Measurements from ENCODE around the gene DGCR6L. TPM values are rescaled to one million over a fixed set of nuclear protein-coding genes. Genes with fewer than 3 reads are reported as not detected.
"Not testable (repeated sequence)": the region's sequence is repeated elsewhere in the genome, so short reads cannot be mapped to it uniquely, and the experiment has no call there.

Gene DGCR6L
- polyA plus RNA-seq, 2 donors = 43.9 to 44.7 TPM

DNA sequence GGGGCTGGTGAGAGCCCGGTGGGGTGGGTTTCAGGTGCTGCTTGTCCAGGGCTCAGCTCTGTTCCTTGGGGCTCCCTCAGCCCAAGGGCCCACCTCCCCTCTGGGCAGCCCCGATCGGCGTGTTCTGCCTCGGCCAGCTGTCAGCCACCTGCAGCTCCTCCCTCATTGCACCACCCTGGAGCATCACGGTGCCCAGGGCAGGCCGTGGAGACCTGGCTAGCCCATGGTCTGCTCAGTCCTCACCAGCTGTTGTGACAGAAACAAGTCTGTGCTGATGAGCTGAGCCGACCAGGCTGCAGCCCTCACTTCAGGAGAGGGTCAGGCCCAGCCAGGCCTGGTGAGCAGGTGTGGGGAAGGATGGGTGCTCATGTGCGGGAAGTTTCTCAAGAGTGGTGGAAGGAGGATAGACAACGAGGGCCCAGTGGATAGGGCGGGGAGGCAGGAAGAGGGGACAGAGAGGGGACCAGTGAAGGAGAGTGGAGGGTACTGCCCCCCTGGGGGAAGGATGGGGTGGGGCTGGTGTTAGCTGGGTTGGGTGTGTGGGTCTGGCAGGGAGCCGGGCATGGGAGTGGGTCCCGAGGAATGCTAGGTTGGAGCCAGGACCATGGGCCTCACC is 35.3 kb downstream of the DGCR6L start:
- 77 to 79% methylated on average over 13 of the region's 13 CpGs for WGBS, 2 donors
- Histone ChIP-seq H3K9me3 (ENCODE audit: control insufficient read depth in 2 of 2, insufficient read depth in 1 of 2, low read depth in 1 of 2, low read length in 1 of 2) (no peaks in the 10 kb centered on the region), H3K27ac (ENCODE audit: low read depth in 2 of 2, low read length in 1 of 2) (no peak overlapping the region)

DNA sequence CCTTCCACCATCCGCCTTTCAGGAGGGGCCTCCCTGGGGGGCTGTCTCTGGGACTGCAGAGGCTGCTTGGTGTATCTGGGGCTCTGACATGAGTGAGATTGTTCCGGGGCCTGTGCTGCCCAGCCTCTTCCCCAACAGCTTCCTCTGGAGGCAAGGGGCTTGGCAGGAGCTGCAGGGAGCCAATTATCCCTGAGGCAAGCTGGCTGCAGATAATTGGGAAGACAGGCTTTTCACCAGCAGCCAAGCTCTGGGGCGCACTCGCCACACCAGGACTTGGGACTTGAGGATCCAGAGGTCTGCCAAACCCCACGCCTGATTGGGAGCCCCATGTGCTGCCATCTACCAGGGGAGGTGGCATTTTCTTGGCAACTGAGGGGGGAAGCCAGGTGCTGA is 36.2 kb downstream of the DGCR6L start:
- Histone ChIP-seq H3K9me3 (ENCODE audit: control insufficient read depth in 2 of 2, insufficient read depth in 1 of 2, low read depth in 1 of 2, low read length in 1 of 2) (no peaks in the 10 kb centered on the region), H3K4me1 (ENCODE audit: control insufficient read depth in 2 of 2, insufficient read depth in 2 of 2, low read length in 1 of 2) (no peaks in the 10 kb centered on the region), H3K27ac (ENCODE audit: low read depth in 2 of 2, low read length in 1 of 2) (no peak overlapping the region), H3K36me3 (ENCODE audit: control insufficient read depth in 2 of 2, insufficient read depth in 2 of 2, low read length in 1 of 2) (no peaks in the 10 kb centered on the region), H3K27me3 (ENCODE audit: control insufficient read depth in 1 of 2, insufficient read depth in 2 of 2, low read length in 2 of 2) (no peaks in the 10 kb centered on the region), H3K4me3 (ENCODE audit: low read depth in 1 of 2, low read length in 2 of 2) (no peak overlapping the region)
- WGBS, 2 donors = 48 to 58% methylated on average over 5 of the region's 5 CpGs

More for the DNA sequence above, 35.3 kb downstream of the DGCR6L start:
- H3K27me3 ChIP-seq (ENCODE audit: control insufficient read depth in 1 of 2, insufficient read depth in 2 of 2, low read length in 2 of 2) = no peaks in the 10 kb centered on the region
- no peaks in the 10 kb centered on the region for H3K36me3 ChIP-seq (ENCODE audit: control insufficient read depth in 2 of 2, insufficient read depth in 2 of 2, low read length in 1 of 2)
- H3K4me3 ChIP-seq (ENCODE audit: low read depth in 1 of 2, low read length in 2 of 2) = no peak overlapping the region
- no peaks in the 10 kb centered on the region for H3K4me1 ChIP-seq (ENCODE audit: control insufficient read depth in 2 of 2, insufficient read depth in 2 of 2, low read length in 1 of 2)

DNA sequence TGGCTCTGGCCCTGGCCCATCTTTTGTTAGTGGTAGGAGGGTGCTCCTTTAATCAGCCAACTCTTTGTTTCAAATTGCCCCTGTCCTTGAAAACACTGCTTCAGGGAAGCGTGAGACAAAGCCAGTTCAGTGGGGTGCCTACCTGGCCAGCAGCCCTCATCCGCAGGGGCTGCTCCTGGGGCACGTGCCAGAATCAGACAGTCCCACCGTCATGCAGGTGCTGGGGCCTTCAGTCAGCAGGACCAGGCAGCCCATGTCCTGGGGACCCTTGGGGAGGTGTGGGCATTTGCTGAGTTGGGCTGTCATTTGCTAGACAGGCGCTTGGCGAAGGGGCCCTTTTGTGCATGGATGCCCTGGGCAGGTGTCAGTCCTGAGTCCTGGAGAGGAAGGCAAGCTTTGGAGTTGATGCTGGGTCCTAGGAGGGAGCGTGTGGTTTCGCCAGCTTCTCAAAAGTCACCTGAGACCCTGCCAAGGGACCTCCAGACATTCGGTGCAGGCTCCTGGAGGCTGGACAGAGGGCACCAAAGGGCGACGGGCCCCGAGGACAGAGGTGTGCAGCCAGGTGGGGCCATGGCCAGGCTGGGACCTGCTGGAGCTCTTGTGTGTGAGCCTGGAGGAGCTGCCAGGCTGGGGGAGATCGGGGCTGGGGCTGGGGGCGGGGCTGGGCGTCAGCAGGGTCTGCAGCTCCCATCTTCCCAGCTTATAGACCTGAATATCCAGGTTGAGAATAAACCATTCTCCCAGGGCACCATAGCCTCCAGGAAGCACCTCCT is 36.8 kb downstream of the DGCR6L start:
- Histone ChIP-seq H3K4me3 (ENCODE audit: low read depth in 1 of 2, low read length in 2 of 2) (no peak overlapping the region), H3K4me1 (ENCODE audit: control insufficient read depth in 2 of 2, insufficient read depth in 2 of 2, low read length in 1 of 2) (no peaks in the 10 kb centered on the region), H3K27me3 (ENCODE audit: control insufficient read depth in 1 of 2, insufficient read depth in 2 of 2, low read length in 2 of 2) (no peaks in the 10 kb centered on the region), H3K27ac (ENCODE audit: low read depth in 2 of 2, low read length in 1 of 2) (no peak overlapping the region), H3K9me3 (ENCODE audit: control insufficient read depth in 2 of 2, insufficient read depth in 1 of 2, low read depth in 1 of 2, low read length in 1 of 2) (no peaks in the 10 kb centered on the region), H3K36me3 (ENCODE audit: control insufficient read depth in 2 of 2, insufficient read depth in 2 of 2, low read length in 1 of 2) (no peaks in the 10 kb centered on the region)
- WGBS, 2 donors = 73 to 75% methylated on average over 15 of the region's 15 CpGs

DNA sequence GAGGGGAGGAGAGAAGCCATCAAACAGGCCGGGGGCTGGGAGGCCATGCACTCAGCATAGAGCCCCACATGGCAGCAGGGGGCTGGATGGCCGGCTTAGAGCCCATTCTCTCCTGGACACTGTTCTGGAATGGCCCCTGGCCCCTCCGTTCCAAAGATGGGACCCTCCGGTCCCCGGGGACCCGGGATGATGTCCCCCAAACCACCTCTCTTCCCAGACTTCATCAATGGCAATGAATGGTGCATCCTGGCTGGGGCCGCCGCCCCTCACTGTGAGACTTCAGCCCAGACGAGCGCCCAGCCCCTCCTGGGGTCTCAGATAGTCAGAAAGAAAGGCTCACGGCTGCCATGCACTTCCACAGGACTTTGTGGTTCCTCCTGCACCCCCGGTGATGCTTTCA is 38.0 kb downstream of the DGCR6L start:
- no peak overlapping the region for H3K4me3 ChIP-seq (ENCODE audit: low read depth in 1 of 2, low read length in 2 of 2)
- WGBS, 2 donors = 78 to 81% methylated on average over 12 of the region's 12 CpGs
- no peaks in the 10 kb centered on the region for H3K9me3 ChIP-seq (ENCODE audit: control insufficient read depth in 2 of 2, insufficient read depth in 1 of 2, low read depth in 1 of 2, low read length in 1 of 2)
- H3K4me1 ChIP-seq (ENCODE audit: control insufficient read depth in 2 of 2, insufficient read depth in 2 of 2, low read length in 1 of 2) = no peaks in the 10 kb centered on the region
- H3K27me3 ChIP-seq (ENCODE audit: control insufficient read depth in 1 of 2, insufficient read depth in 2 of 2, low read length in 2 of 2) = no peaks in the 10 kb centered on the region
- H3K36me3 ChIP-seq (ENCODE audit: control insufficient read depth in 2 of 2, insufficient read depth in 2 of 2, low read length in 1 of 2) = no peaks in the 10 kb centered on the region
- no peak overlapping the region for H3K27ac ChIP-seq (ENCODE audit: low read depth in 2 of 2, low read length in 1 of 2)

DNA sequence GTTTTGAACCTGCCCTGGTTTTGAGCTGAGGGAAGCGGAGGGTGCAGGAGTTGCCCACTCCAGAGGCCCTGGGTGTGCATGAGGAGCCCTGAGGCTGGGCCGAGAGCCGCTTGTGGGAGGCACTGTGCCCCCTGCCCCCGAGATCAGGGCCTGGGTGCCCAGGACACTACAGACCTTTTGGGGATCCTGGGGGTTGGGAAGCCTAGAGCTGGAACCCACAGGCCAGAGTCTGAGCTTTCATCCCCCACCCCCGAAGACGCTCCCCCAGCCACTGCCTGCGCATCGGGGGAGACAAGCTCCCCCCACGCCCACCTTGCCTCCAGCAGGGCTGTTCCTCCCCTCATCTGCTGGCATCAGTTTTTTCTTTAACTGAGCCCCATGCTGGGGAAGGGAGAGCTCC is 38.4 kb downstream of the DGCR6L start:
- H3K36me3 ChIP-seq (ENCODE audit: control insufficient read depth in 2 of 2, insufficient read depth in 2 of 2, low read length in 1 of 2); H3K4me3 ChIP-seq (ENCODE audit: low read depth in 1 of 2, low read length in 2 of 2); H3K4me1 ChIP-seq (ENCODE audit: control insufficient read depth in 2 of 2, insufficient read depth in 2 of 2, low read length in 1 of 2); H3K27ac ChIP-seq (ENCODE audit: low read depth in 2 of 2, low read length in 1 of 2); H3K27me3 ChIP-seq (ENCODE audit: control insufficient read depth in 1 of 2, insufficient read depth in 2 of 2, low read length in 2 of 2); H3K9me3 ChIP-seq (ENCODE audit: control insufficient read depth in 2 of 2, insufficient read depth in 1 of 2, low read depth in 1 of 2, low read length in 1 of 2): not testable (repeated sequence)
- WGBS, 2 donors = 76 to 82% methylated on average over 4 to 9 of the region's 9 CpGs

DNA sequence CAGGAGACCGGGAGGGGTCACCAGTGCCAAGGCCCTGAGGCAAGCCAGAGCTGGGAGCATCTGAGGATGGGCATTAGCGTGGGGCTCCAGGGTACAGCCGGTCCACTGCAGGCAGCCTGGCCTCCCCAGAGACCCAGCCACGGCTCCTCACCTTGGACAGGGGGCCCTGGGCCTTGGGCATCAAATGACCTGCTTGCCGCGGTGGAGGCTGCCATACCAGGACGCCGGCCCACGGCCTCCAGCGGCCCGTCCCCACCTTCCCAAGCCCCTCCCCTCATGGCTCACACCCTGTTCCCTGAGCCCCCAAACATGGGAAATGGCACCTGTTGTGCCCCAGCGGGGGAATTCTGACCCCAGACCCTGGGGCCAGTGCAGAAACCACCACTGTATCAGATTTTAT is 39.0 kb downstream of the DGCR6L start:
- Histone ChIP-seq H3K9me3 (ENCODE audit: control insufficient read depth in 2 of 2, insufficient read depth in 1 of 2, low read depth in 1 of 2, low read length in 1 of 2) (no peaks in the 10 kb centered on the region), H3K4me3 (ENCODE audit: low read depth in 1 of 2, low read length in 2 of 2) (no peak overlapping the region), H3K27ac (ENCODE audit: low read depth in 2 of 2, low read length in 1 of 2) (no peak overlapping the region), H3K4me1 (ENCODE audit: control insufficient read depth in 2 of 2, insufficient read depth in 2 of 2, low read length in 1 of 2) (no peaks in the 10 kb centered on the region), H3K36me3 (ENCODE audit: control insufficient read depth in 2 of 2, insufficient read depth in 2 of 2, low read length in 1 of 2) (no peaks in the 10 kb centered on the region), H3K27me3 (ENCODE audit: control insufficient read depth in 1 of 2, insufficient read depth in 2 of 2, low read length in 2 of 2) (no peaks in the 10 kb centered on the region)
- 65% methylated on average over 10 to 12 of the region's 12 CpGs for WGBS, 2 donors

DNA sequence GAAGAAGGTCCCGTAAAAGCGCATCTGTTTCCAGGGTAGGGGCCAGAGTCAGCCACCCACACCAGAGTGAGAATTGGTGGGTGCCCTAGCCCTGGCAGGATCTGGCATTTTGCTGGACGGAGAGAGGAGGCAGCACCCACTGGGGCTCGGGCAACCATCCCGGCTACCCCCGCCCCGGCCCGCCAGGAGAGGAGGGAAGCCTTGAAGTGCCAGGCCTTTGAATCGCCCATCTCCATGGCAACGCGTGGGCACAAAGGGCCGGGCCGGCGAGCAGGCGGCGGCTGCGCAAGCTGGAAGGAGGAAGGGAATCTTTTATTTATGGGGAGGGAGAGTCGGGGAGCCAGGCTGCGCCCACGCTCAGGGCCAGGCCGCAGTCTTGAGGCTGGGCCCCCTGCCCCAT is 39.7 kb downstream of the DGCR6L start:
- not testable (repeated sequence) for H3K9me3 ChIP-seq (ENCODE audit: control insufficient read depth in 2 of 2, insufficient read depth in 1 of 2, low read depth in 1 of 2, low read length in 1 of 2); H3K4me3 ChIP-seq (ENCODE audit: low read depth in 1 of 2, low read length in 2 of 2); H3K4me1 ChIP-seq (ENCODE audit: control insufficient read depth in 2 of 2, insufficient read depth in 2 of 2, low read length in 1 of 2); H3K36me3 ChIP-seq (ENCODE audit: control insufficient read depth in 2 of 2, insufficient read depth in 2 of 2, low read length in 1 of 2); H3K27ac ChIP-seq (ENCODE audit: low read depth in 2 of 2, low read length in 1 of 2); H3K27me3 ChIP-seq (ENCODE audit: control insufficient read depth in 1 of 2, insufficient read depth in 2 of 2, low read length in 2 of 2)
- WGBS, 2 donors = 62 to 75% methylated on average over 12 to 18 of the region's 21 CpGs

DNA sequence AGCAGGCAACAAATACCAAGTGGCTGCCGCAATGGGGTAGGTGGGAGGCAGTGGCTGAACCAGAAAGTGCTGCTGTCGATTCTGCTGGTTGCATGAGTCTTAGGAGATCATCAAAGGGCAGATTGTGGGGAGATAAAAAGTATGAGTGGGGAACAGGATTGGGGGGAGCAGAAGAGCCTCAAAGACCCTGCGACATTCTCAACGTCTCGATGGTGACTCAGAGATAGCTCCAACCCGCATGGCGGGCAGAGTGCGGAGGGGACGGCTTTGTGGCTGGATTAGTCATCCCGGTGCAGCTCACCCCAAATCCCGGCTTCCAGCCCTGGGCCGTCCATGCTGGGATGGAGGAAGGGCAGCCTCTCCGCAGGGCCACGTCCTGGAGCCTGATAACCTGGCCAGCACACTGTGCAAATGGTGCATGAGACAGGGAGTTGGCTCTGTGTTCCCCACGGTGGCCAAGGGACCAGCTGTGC is 40.2 kb downstream of the DGCR6L start:
- H3K4me3 ChIP-seq (ENCODE audit: low read depth in 1 of 2, low read length in 2 of 2) = no peak overlapping the region
- H3K9me3 ChIP-seq (ENCODE audit: control insufficient read depth in 2 of 2, insufficient read depth in 1 of 2, low read depth in 1 of 2, low read length in 1 of 2) = no peaks in the 10 kb centered on the region
- H3K27ac ChIP-seq (ENCODE audit: low read depth in 2 of 2, low read length in 1 of 2) = no peak overlapping the region
- no peaks in the 10 kb centered on the region for H3K27me3 ChIP-seq (ENCODE audit: control insufficient read depth in 1 of 2, insufficient read depth in 2 of 2, low read length in 2 of 2)
- H3K36me3 ChIP-seq (ENCODE audit: control insufficient read depth in 2 of 2, insufficient read depth in 2 of 2, low read length in 1 of 2) = no peaks in the 10 kb centered on the region
- no peaks in the 10 kb centered on the region for H3K4me1 ChIP-seq (ENCODE audit: control insufficient read depth in 2 of 2, insufficient read depth in 2 of 2, low read length in 1 of 2)
- WGBS, 2 donors = 54 to 64% methylated on average over 14 to 15 of the region's 15 CpGs

DNA sequence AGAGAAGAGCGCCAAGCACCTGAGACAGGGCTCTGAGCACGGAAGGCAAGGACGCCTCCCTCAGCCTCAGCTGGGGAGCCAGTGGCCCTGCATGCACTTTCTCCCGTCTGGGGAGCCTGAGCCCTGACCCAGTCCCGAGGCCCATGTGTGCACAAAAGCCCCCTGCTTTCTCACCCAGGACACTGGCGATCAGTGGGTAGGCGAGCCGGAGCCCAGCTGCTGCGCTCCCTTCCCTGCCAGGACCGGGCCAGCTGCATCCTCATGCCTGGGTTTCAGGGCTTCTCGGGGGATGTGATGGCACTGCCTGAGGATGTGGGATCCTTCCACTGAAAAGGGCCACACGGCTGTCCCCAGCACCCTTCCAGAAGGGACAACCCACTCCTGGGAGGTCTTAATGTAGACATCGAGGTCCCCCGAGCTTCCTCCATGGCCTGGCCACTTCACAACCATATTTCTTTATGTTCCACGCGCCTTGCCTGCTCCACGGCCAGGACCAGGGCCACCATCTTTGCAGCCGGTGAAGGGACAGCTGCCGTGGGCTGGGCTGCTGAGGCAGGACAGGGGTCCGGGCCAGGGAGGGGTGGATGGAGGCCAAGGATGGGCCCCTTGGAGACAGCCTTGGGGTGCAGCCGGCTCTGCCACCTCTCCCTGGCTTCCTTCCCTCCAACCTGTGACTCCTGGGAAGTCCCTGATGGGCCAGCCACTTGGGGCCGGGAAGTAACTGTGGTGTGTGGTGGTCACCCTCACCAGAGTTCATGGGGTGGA is 41.0 kb downstream of the DGCR6L start:
- H3K36me3 ChIP-seq (ENCODE audit: control insufficient read depth in 2 of 2, insufficient read depth in 2 of 2, low read length in 1 of 2); H3K4me3 ChIP-seq (ENCODE audit: low read depth in 1 of 2, low read length in 2 of 2); H3K27me3 ChIP-seq (ENCODE audit: control insufficient read depth in 1 of 2, insufficient read depth in 2 of 2, low read length in 2 of 2); H3K4me1 ChIP-seq (ENCODE audit: control insufficient read depth in 2 of 2, insufficient read depth in 2 of 2, low read length in 1 of 2); H3K9me3 ChIP-seq (ENCODE audit: control insufficient read depth in 2 of 2, insufficient read depth in 1 of 2, low read depth in 1 of 2, low read length in 1 of 2); H3K27ac ChIP-seq (ENCODE audit: low read depth in 2 of 2, low read length in 1 of 2): not testable (repeated sequence)
- 84 to 87% methylated on average over 14 to 22 of the region's 22 CpGs for WGBS, 2 donors

Data from esophagus (tissue), 2 donors.